Measurements from ENCODE around the gene SFRP5. TPM values are rescaled to one million over a fixed set of nuclear protein-coding genes. Genes with fewer than 3 reads are reported as not detected.
A peak's percentile ranks its signal among the peaks of the same experiment; 100 is the strongest.

SFRP5 gene
- total RNA-seq, 1 donor from 2014 or later, result 0.16 TPM

DNA sequence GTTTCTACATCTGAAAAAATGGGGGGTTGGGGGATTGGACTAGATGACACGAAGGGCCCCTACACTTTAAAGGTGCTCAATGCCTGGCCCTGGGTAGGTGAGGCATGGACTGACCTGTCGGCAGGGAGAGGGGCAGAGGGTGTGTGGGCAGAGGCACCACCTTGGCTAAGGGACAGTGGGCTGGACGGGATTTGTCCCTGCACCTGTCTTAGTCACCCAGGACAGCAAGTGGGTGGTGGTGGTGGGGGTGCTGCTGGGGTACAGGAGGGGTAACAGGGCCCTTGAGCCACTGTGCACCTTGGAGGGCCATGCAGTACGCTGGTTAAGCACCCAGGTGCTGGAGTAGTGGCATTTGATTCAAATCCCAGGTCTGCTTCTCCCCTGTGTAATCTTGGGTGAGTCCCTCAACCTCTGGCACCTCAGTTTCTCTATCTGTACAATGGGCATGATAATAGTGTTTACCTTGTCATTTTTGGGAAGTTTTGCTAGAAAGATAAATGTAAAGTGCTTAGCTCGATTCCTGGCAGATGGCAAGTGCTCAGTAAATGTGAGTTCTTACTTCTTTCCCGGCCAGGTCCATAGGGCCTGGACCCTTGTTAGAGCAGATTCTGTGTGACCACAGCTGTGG, 18.1 kb upstream of the SFRP5 start:
- no peak overlapping the region for H2AFZ ChIP-seq (ENCODE audit: low read depth, low read length)
- peaks cover 16% of the 10 kb centered on the region for H3K27me3 ChIP-seq (ENCODE audit: insufficient read depth, low read length)
- DNase-seq (ENCODE audit: low read depth) (no peak), FAIRE-seq (no peak)
- H3K36me3 Mint-ChIP-seq (ENCODE audit: low read depth, unreplicated experiment), result peaks cover 3% of the 10 kb centered on the region
- no peaks in the 10 kb centered on the region for H3K36me3 ChIP-seq (ENCODE audit: insufficient read depth, low read length)
- peaks cover 27% of the 10 kb centered on the region for H3K27me3 Mint-ChIP-seq (ENCODE audit: low read depth, unreplicated experiment)
- H3K4me1 Mint-ChIP-seq (ENCODE audit: low read depth, unreplicated experiment), result no peaks in the 10 kb centered on the region
- no peaks in the 10 kb centered on the region for H4K20me1 ChIP-seq (ENCODE audit: insufficient read depth, low read length)
- H3K9ac ChIP-seq (ENCODE audit: low read length), result no peak overlapping the region
- no peaks in the 10 kb centered on the region for H3K4me1 ChIP-seq (ENCODE audit: insufficient read depth, low read length)
- TF ChIP-seq EZH2 (IDR thresholded peaks at IDR 0.05; ENCODE audit: insufficient read depth, low read length) (no peak), CTCF (IDR thresholded peaks at IDR 0.05; ENCODE audit: insufficient read depth, low read depth, low read length) (no peak)
- no peak overlapping the region for H3K27ac ChIP-seq (ENCODE audit: low read depth, low read length)
- no peaks in the 10 kb centered on the region for H3K9me3 ChIP-seq (ENCODE audit: insufficient read depth, low read depth, low read length)
- H3K9me3 Mint-ChIP-seq (ENCODE audit: unreplicated experiment), result peaks cover 3% of the 10 kb centered on the region
- H3K79me2 ChIP-seq (ENCODE audit: insufficient read depth, low read length), result no peaks in the 10 kb centered on the region
- no peak overlapping the region for H3K4me2 ChIP-seq (ENCODE audit: low read length)
- no peak overlapping the region for H3K27ac Mint-ChIP-seq (ENCODE audit: unreplicated experiment)
- H3K4me3 ChIP-seq (ENCODE audit: insufficient read depth, low read depth, low read length), result no peak overlapping the region
- no peak overlapping the region for H3K4me3 Mint-ChIP-seq (ENCODE audit: unreplicated experiment)

- H3K27ac Mint-ChIP-seq (ENCODE audit: unreplicated experiment), result no peak overlapping the region
- Histone ChIP-seq H3K36me3 (ENCODE audit: insufficient read depth, low read length) (no peaks in the 10 kb centered on the region), H3K4me3 (ENCODE audit: insufficient read depth, low read depth, low read length) (no peak overlapping the region), H3K9me3 (ENCODE audit: insufficient read depth, low read depth, low read length) (no peaks in the 10 kb centered on the region), H4K20me1 (ENCODE audit: insufficient read depth, low read length) (no peaks in the 10 kb centered on the region), H3K4me1 (ENCODE audit: insufficient read depth, low read length) (no peaks in the 10 kb centered on the region), H3K9ac (ENCODE audit: low read length) (no peak overlapping the region), H3K79me2 (ENCODE audit: insufficient read depth, low read length) (no peaks in the 10 kb centered on the region), H3K4me2 (ENCODE audit: low read length) (no peak overlapping the region), H2AFZ (ENCODE audit: low read depth, low read length) (no peak overlapping the region), H3K27me3 (ENCODE audit: insufficient read depth, low read length) (peaks cover 16% of the 10 kb centered on the region), H3K27ac (ENCODE audit: low read depth, low read length) (no peak overlapping the region)
- no peaks in the 10 kb centered on the region for H3K4me1 Mint-ChIP-seq (ENCODE audit: low read depth, unreplicated experiment)
- TF ChIP-seq EZH2 (IDR thresholded peaks at IDR 0.05; ENCODE audit: insufficient read depth, low read length) (no peak), CTCF (IDR thresholded peaks at IDR 0.05; ENCODE audit: insufficient read depth, low read depth, low read length) (no peak)
- H3K36me3 Mint-ChIP-seq (ENCODE audit: low read depth, unreplicated experiment), result peaks cover 3% of the 10 kb centered on the region
- DNase-seq (ENCODE audit: low read depth), result peak; percentile 46
- FAIRE-seq, result no peak
- peaks cover 27% of the 10 kb centered on the region for H3K27me3 Mint-ChIP-seq (ENCODE audit: low read depth, unreplicated experiment)
- peaks cover 3% of the 10 kb centered on the region for H3K9me3 Mint-ChIP-seq (ENCODE audit: unreplicated experiment)
- no peak overlapping the region for H3K4me3 Mint-ChIP-seq (ENCODE audit: unreplicated experiment)
These were observed 17.0 kb upstream of the SFRP5 start for GRCh38 chr10:97788552-97789442.

All from astrocyte (in vitro differentiated cells and primary cell).